Peyer's patch (tissue), 4 donors: ENCODE measurements around the gene HRNR.

Experiments used
- POLR2A ChIP-seq, 2 donors: fragments of 450-650 bp; IDR thresholded peaks; one replicate each; pipeline ENCODE4 v1.5.1; 2017; ENCODE audit warnings: antibody characterized with exemption in 2 of 2, mild to moderate bottlenecking in 2 of 2, moderate library complexity in 2 of 2
- TF ChIP-seq, protein P1 (sequence below), 6 experiments: fragments of 450-650 bp in 4 of 6; fragments of 200-600 bp in 2 of 6; sonication (generic) in 1 of 6; IDR thresholded peaks; one replicate each; pipeline ENCODE4 v1.5.1; 2017 to 2019; ENCODE audit warnings: antibody characterized with exemption in 6 of 6, mild to moderate bottlenecking in 3 of 6, moderate library complexity in 1 of 6

DNA sequence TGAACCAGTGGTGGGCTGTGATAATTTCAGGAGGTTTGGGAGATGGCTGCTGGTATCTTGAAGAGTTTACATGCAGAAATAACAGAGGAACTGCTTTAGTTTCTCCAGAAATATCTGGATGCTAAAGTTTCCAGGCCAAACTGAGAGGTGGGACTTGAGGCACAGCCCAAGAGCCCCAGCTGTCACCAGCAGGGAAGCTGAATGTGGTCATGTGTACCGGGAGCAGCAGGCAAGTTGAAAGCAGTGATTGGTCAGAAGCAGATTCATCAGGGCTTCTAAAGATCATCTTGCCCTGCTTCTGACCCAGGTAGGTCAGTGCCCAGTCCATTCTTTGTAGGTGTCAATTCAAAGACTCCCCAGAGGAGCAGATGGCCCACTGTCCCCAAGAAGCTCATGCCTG is 57.0 kb downstream of the HRNR start:
- TF ChIP-seq, protein P1, sequence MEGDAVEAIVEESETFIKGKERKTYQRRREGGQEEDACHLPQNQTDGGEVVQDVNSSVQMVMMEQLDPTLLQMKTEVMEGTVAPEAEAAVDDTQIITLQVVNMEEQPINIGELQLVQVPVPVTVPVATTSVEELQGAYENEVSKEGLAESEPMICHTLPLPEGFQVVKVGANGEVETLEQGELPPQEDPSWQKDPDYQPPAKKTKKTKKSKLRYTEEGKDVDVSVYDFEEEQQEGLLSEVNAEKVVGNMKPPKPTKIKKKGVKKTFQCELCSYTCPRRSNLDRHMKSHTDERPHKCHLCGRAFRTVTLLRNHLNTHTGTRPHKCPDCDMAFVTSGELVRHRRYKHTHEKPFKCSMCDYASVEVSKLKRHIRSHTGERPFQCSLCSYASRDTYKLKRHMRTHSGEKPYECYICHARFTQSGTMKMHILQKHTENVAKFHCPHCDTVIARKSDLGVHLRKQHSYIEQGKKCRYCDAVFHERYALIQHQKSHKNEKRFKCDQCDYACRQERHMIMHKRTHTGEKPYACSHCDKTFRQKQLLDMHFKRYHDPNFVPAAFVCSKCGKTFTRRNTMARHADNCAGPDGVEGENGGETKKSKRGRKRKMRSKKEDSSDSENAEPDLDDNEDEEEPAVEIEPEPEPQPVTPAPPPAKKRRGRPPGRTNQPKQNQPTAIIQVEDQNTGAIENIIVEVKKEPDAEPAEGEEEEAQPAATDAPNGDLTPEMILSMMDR (IDR thresholded peaks at IDR 0.05) = no peak
- no peak for TF ChIP-seq POLR2A (IDR thresholded peaks at IDR 0.05)
